NOMO-1 treated with dmso at 0.1 percent for 144 hours (cell line): ENCODE results near the gene KIRREL3.

Experiments
- DNase-seq: peaks from one replicate; lab custom pipeline; 2025; ENCODE audit not compliant: unreplicated experiment; lab: John Stamatoyannopoulos, UW

The KIRREL3 gene

GRCh38 chr11:126459691-126460281, 540.8 kb downstream of the KIRREL3 start:
- DNase-seq, result no peak

- no peak for DNase-seq
Observed at GRCh38 chr11:126457817-126458216, 542.8 kb downstream of the KIRREL3 start.

- peak; percentile 22 for DNase-seq
Observed at GRCh38 chr11:126456783-126457542, 543.6 kb downstream of the KIRREL3 start.

- DNase-seq, result no peak
Observed at GRCh38 chr11:126456089-126456488, 544.5 kb downstream of the KIRREL3 start.

- DNase-seq, result no peak
Observed at GRCh38 chr11:126452241-126453101, 548.1 kb downstream of the KIRREL3 start.

- no peak for DNase-seq
Observed at GRCh38 chr11:126451211-126451802, 549.3 kb downstream of the KIRREL3 start.

- DNase-seq, result no peak
Observed at GRCh38 chr11:126450806-126451205, 549.8 kb downstream of the KIRREL3 start.

GRCh38 chr11:126450198-126450597, 550.4 kb downstream of the KIRREL3 start:
- no peak for DNase-seq

- DNase-seq, result no peak
Observed at GRCh38 chr11:126446581-126446980, 554.0 kb downstream of the KIRREL3 start.

GRCh38 chr11:126444072-126444471, 556.5 kb downstream of the KIRREL3 start:
- no peak for DNase-seq

GRCh38 chr11:126443120-126443519, 557.5 kb downstream of the KIRREL3 start:
- DNase-seq, result no peak

GRCh38 chr11:126440792-126441514, 559.6 kb downstream of the KIRREL3 start:
- peak; percentile 46 for DNase-seq

GRCh38 chr11:126440276-126440675, 560.3 kb downstream of the KIRREL3 start:
- no peak for DNase-seq

- DNase-seq, result no peak
Observed at GRCh38 chr11:126438691-126439090, 561.9 kb downstream of the KIRREL3 start.

- no peak for DNase-seq
Observed at GRCh38 chr11:126438272-126438671, 562.3 kb downstream of the KIRREL3 start.

- no peak for DNase-seq
Observed at GRCh38 chr11:126437731-126438130, 562.8 kb downstream of the KIRREL3 start.

- no peak for DNase-seq
Observed at GRCh38 chr11:126436209-126436755, 564.3 kb downstream of the KIRREL3 start.

GRCh38 chr11:126434950-126435335, 565.6 kb downstream of the KIRREL3 start:
- no peak for DNase-seq

GRCh38 chr11:126433989-126434949, 566.3 kb downstream of the KIRREL3 start:
- DNase-seq, result no peak
